Sigmoid colon (tissue), 7 donors: ENCODE measurements around the gene GPC5. TPM values are rescaled to one million over a fixed set of nuclear protein-coding genes. Genes with fewer than 3 reads are reported as not detected.

Experiments used
- DNase-seq: peaks from one replicate; pipeline ENCODE4 v3.0.0-alpha.2; 2019
- H3K27ac ChIP-seq, 4 donors: fragments of 200-600 bp; sonication (generic); one replicate each; pipeline ENCODE4 v1.5.1; 2016 to 2019; ENCODE audit warnings: mild to moderate bottlenecking in 1 of 4
- H3K27me3 ChIP-seq, 3 donors: fragments of 200-600 bp; sonication (generic); one replicate each; pipeline ENCODE4 v1.5.1; 2019; ENCODE audit warnings: mild to moderate bottlenecking in 1 of 3
- H3K36me3 ChIP-seq, 4 donors: fragments of 200-600 bp; sonication (generic); one replicate each; pipeline ENCODE4 v1.5.1; 2016 to 2019
- H3K4me1 ChIP-seq, 4 donors: fragments of 200-600 bp; sonication (generic); one replicate each; pipeline ENCODE4 v1.5.1; 2017 to 2019
- H3K4me3 ChIP-seq, 4 donors: fragments of 200-600 bp; sonication (generic); one replicate each; pipeline ENCODE4 v1.5.1; 2017 to 2019; ENCODE audit warnings: mild to moderate bottlenecking in 2 of 4, moderate library complexity in 1 of 4
- H3K9me3 ChIP-seq, 4 donors: fragments of 200-600 bp in 3 of 4; sonication (generic) in 3 of 4; one replicate each; pipeline versions ENCODE4 v1.5.1 to v1.6.1; 2013 to 2019
- EP300 ChIP-seq, 4 donors: sonication (generic); formaldehyde crosslinking; IDR thresholded peaks; one replicate each; pipeline ENCODE4 v1.6.1; 2017; ENCODE audit warnings: antibody characterized with exemption in 4 of 4
- POLR2A ChIP-seq, 2 donors: fragments of 450-650 bp; IDR thresholded peaks; one replicate each; pipeline ENCODE4 v1.6.1; 2016; ENCODE audit warnings: antibody characterized with exemption in 2 of 2, mild to moderate bottlenecking in 2 of 2, moderate library complexity in 2 of 2
- POLR2AphosphoS5 ChIP-seq, 4 donors: sonication (generic); formaldehyde crosslinking; IDR thresholded peaks; one replicate each; pipeline ENCODE4 v1.6.1; 2017; ENCODE audit warnings: antibody characterized with exemption in 4 of 4
- WGBS, 2 donors: extraction: QIAGEN DNeasy Blood & Tissue Kit; methylation state at CpG; one replicate each; pipeline ENCODE4 v1.1.7; 2013; 5-methylcytosine and 5-hydroxymethylcytosine counted together
- intact Hi-C: fragments of 100-400 bp; cut with DNase I; formaldehyde crosslinking; loops from one replicate; pipeline ENCODE4 v1.15.1; 2023
- polyA plus RNA-seq, 3 donors: library from polyadenylated mRNA; stranded (reverse); fragments of 200-250 nt; gene quantifications; one replicate each; pipeline ENCODE4 v1.2.3, GENCODE V29; 2013
- total RNA-seq, 4 donors: library from RNA; depleted of rRNA; stranded (reverse); fragments of >200 nt; gene quantifications; one replicate each; pipeline ENCODE4 v1.1.0, GENCODE V29; 2016
- TF ChIP-seq, protein P1 (sequence below), 4 experiments: fragments of 450-650 bp in 3 of 4; fragments of 200-600 bp in 1 of 4; IDR thresholded peaks; one replicate each; pipeline ENCODE4 v1.5.1; 2016 to 2019; ENCODE audit warnings: antibody characterized with exemption in 4 of 4, mild to moderate bottlenecking in 3 of 4, moderate library complexity in 2 of 4
- donor health status: healthy with polysubstance abuse.
- donor health status: Bipolar disorder and iron deficiency.
- donor health status: healthy.

Gene GPC5
- total and polyA plus RNA-seq, 7 donors = 0.39 to 3.9 (median 2.9) TPM; not detected in 2

- intact Hi-C loops = no loop called here
- H3K4me3 ChIP-seq = no peak overlapping the region
- DNase-seq = no peak
- no peak overlapping the region for H3K27ac ChIP-seq
- H3K27me3 ChIP-seq = no peaks in the 10 kb centered on the region
- TF ChIP-seq, protein P1, sequence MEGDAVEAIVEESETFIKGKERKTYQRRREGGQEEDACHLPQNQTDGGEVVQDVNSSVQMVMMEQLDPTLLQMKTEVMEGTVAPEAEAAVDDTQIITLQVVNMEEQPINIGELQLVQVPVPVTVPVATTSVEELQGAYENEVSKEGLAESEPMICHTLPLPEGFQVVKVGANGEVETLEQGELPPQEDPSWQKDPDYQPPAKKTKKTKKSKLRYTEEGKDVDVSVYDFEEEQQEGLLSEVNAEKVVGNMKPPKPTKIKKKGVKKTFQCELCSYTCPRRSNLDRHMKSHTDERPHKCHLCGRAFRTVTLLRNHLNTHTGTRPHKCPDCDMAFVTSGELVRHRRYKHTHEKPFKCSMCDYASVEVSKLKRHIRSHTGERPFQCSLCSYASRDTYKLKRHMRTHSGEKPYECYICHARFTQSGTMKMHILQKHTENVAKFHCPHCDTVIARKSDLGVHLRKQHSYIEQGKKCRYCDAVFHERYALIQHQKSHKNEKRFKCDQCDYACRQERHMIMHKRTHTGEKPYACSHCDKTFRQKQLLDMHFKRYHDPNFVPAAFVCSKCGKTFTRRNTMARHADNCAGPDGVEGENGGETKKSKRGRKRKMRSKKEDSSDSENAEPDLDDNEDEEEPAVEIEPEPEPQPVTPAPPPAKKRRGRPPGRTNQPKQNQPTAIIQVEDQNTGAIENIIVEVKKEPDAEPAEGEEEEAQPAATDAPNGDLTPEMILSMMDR (IDR thresholded peaks at IDR 0.05) = no peak
- TF ChIP-seq POLR2A (IDR thresholded peaks at IDR 0.05) (no peak), EP300 (IDR thresholded peaks at IDR 0.05) (no peak), POLR2AphosphoS5 (IDR thresholded peaks at IDR 0.05) (no peak)
- no peaks in the 10 kb centered on the region for H3K36me3 ChIP-seq
- no peaks in the 10 kb centered on the region for H3K9me3 ChIP-seq
- WGBS, 2 donors = 91 to 93% methylated on average over 7 of the region's 7 CpGs
- no peaks in the 10 kb centered on the region for H3K4me1 ChIP-seq
Measured at GRCh38 chr13:92488249-92488852, 1089.9 kb downstream of the GPC5 start.

DNA sequence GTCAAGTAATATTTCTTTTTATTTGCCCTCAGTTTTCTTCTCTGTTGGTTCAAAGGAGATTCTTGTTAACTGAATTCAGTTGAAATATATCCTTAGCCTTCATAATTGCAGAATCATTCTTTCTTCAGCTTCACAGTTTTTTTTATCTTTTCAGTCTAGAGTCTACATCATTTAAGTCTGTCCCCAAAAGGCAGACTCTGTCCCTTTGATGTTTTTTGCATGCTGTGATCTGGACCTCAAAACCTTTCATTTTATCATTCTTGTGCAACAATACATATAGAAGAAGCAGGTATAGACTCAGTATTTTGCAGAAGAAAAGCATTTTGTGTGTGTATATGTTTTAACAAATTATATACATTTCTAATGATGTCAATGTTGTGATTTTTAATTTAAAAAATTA, 1093.4 kb downstream of the GPC5 start:
- intact Hi-C loops = no loop called here
- H3K4me1 ChIP-seq = no peaks in the 10 kb centered on the region

DNA sequence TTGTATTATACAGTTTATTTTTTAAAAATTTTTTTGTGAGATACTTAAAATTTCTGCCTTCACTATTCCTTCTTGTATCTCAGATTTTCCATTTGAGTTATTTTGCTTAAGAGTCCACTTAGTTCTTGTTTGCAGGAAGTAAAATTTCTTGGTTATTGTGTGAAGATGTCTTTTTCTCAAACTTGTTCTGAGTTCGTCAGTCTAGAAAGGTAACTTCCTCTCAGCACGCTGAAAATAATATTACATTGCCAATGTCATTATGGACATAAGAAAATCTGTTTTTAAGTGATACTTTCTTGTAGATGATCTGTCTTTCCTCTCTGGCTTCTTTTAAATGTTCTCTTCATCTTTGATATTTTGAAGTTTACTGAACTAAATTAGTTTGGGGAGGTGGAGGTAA, 1096.5 kb downstream of the GPC5 start:
- H3K27ac ChIP-seq = no peak overlapping the region
- no peaks in the 10 kb centered on the region for H3K4me1 ChIP-seq
- DNase-seq = no peak
- TF ChIP-seq POLR2A (IDR thresholded peaks at IDR 0.05) = no peak
- no peak for TF ChIP-seq EP300 (IDR thresholded peaks at IDR 0.05)
- TF ChIP-seq, protein P1 (IDR thresholded peaks at IDR 0.05) = no peak
- H3K36me3 ChIP-seq = no peaks in the 10 kb centered on the region
- H3K27me3 ChIP-seq = no peaks in the 10 kb centered on the region
- intact Hi-C loops = no loop called here
- H3K9me3 ChIP-seq = no peaks in the 10 kb centered on the region
- H3K4me3 ChIP-seq = no peak overlapping the region
- 91 to 93% methylated on average over 2 of the region's 2 CpGs for WGBS, 2 donors

More for the DNA sequence above, 1093.4 kb downstream of the GPC5 start:
- Histone ChIP-seq H3K27ac (no peak overlapping the region), H3K9me3 (no peaks in the 10 kb centered on the region), H3K4me3 (no peak overlapping the region), H3K36me3 (no peaks in the 10 kb centered on the region), H3K27me3 (no peaks in the 10 kb centered on the region)
- TF ChIP-seq POLR2A (IDR thresholded peaks at IDR 0.05) (no peak), POLR2AphosphoS5 (IDR thresholded peaks at IDR 0.05) (no peak), EP300 (IDR thresholded peaks at IDR 0.05) (no peak)
- TF ChIP-seq, protein P1 (IDR thresholded peaks at IDR 0.05) = no peak
- DNase-seq = no peak

DNA sequence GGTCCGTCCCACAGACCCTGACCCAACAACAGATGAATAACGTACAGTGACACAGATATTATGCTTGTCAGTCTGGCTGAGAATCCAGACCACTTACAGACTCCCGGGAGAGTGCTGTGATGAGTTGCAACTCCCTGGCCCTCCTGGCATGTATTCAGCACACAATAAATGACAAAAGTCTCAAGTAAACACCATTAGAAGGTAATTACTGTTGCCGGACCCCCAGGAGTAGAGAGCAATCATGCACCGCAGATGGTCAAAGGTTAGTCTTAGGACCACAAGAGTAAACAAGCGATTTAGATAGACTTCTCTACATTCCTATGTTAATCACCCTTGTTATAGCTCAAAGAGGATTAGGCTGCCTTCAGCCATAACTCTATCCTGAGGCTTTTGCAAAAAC, 1101.8 kb downstream of the GPC5 start:
- TF ChIP-seq POLR2A (IDR thresholded peaks at IDR 0.05) (no peak), EP300 (IDR thresholded peaks at IDR 0.05) (no peak), POLR2AphosphoS5 (IDR thresholded peaks at IDR 0.05) (no peak)
- TF ChIP-seq, protein P1 (IDR thresholded peaks at IDR 0.05) = no peak
- Histone ChIP-seq H3K36me3 (no peaks in the 10 kb centered on the region), H3K4me3 (no peak overlapping the region), H3K9me3 (no peaks in the 10 kb centered on the region), H3K27ac (no peak overlapping the region), H3K4me1 (no peaks in the 10 kb centered on the region), H3K27me3 (no peaks in the 10 kb centered on the region)
- DNase-seq = no peak
- WGBS, 2 donors = 36 to 52% methylated on average over 6 of the region's 6 CpGs
- intact Hi-C loops = no loop called here

DNA sequence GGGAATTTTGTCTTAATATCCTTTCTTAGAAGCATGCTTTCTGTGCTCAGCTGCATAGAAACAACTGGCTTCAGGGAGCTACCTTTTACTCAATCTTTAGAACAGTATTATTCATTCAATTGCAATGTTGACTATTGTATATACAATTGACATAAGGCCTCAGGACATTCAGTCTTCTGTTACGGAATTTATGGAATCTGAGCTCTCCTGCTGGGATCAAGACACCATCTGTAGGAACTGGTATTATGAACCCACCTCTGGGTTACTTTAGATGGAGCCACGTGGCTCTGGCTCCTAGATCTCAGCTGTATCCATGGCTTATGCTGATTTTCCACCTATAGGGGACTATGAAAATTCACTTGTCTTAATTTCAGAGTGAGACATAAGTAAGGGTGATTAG, 1112.0 kb downstream of the GPC5 start:
- no peak for DNase-seq
- Histone ChIP-seq H3K27me3 (no peaks in the 10 kb centered on the region), H3K9me3 (no peaks in the 10 kb centered on the region), H3K4me3 (no peak overlapping the region), H3K36me3 (no peaks in the 10 kb centered on the region), H3K4me1 (no peaks in the 10 kb centered on the region), H3K27ac (no peak overlapping the region)
- no peak for TF ChIP-seq EP300 (IDR thresholded peaks at IDR 0.05)
- no peak for TF ChIP-seq POLR2AphosphoS5 (IDR thresholded peaks at IDR 0.05)
- TF ChIP-seq POLR2A (IDR thresholded peaks at IDR 0.05) = no peak
- TF ChIP-seq, protein P1 (IDR thresholded peaks at IDR 0.05) = no peak
- intact Hi-C loops = no loop called here
- WGBS, 2 donors = 61 to 73% methylated on average over 2 of the region's 2 CpGs
